GM18868 (cell line): ENCODE results near the gene PUM1.
"Not testable (repeated sequence)": the region's sequence is repeated elsewhere in the genome, so short reads cannot be mapped to it uniquely, and the experiment has no call there.

Experiments used
- ATAC-seq: cut with Tn5 transposase; IDR thresholded peaks from one replicate; pipeline ENCODE4 v1.9.1; 2021; ENCODE audit warnings: mild to moderate bottlenecking, moderate library complexity; ENCODE audit not compliant: unreplicated experiment

Gene PUM1

GRCh38 chr1:30966690-30967369 lies 98.7 kb downstream of the PUM1 start:
- no peak for ATAC-seq

DNA sequence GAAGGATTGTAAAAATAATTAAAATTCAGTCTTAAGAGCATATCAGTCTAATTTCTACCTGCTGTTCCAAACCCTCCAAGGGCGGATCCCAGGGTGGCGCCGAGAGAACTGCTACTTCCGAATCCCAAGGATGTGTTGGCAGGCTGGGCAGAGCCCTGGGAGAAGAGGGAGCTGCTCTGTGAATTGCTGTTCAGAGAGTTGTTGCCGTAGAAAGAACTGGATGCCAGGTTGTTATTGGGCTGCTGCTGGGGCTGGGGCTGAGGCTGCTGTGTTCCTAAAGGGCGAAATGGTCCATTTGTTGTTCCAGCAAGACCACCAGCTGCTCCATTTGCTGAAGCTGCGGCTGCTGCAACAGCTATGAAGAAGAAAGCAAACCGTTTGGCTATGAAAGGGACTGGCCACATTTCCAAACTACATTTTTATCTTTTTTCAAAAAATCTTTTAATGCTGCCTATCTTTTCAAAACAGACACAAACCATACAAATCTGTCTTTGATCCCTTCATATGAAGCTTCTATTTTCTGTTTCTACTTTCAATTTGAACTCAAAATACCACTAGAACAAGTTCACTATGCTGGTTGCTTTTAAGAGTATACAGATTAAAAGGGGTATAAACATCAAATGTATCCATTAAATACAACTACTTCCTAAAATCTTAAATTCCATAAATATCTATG lies 99.5 kb downstream of the PUM1 start:
- no peak for ATAC-seq

GRCh38 chr1:30964706-30965105 lies 100.8 kb downstream of the PUM1 start:
- ATAC-seq: no peak

DNA sequence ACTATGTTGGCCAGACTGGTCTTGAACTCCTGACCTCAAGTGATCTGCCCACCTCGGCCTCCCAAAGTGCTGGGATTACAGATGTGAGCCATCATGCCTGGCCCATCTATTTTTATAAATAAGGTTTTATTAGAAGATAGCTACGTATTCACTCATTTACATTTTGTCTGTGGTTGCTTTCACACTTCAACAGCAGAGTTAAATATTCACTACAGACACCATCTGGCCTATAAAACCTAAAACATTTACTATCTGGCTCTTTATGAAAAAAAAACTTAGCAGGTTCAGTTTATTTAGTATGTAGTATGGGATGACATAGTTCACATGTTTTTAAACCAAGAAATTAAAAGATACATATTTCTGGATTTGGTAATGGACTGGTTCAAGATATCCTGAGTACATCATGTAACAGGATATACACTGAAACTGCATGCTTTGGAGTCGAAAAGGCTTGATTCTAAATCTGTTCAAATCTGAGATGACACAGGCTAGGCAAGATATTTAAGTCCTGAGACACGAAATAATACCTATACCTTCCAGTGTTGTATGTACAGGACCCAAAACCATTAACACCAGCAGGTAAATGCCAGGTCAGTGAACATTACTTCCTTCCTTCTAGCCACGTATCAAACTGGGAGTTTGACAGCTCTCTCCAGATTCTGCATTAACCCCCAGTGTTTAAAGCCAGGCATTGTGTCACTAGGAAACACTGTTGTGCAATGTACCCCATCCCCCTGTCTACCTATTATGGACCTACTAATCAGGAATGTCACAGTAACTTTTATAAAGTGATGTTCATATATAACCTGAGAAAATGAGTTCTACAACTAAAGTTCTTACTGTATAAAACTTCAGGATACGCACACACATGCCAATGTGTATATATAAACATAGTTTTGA lies 102.7 kb downstream of the PUM1 start:
- ATAC-seq: no peak

DNA sequence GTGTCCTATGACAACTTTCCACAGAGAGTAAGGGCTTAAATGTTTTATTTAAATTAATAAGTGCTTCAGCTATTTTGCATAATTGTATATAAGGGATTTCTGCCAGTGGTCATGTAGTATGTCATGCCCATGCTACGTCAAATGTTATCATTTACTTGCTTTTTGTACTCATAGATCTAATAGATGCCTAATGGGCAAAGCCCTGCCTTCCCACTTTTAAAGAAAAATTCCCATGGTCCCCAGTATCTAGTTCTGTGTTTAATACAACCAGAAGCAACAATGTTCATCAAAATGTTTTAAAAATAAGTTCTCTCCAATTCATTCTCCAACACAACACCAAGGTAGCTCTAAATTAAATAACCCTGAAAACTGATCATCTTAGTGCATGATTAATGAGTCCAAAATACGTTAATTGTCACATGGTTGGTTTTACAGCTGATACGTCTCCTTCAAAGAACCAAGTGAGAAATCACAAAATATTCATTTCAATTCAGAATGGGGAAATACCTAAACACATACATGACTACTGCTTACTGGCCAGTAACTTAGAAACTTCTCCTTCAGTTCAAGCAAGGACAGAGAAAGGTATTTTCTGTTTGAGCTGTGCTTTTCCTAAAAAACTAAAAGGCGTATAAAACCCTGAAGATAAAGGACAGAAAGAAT lies 107.8 kb downstream of the PUM1 start:
- no peak for ATAC-seq

GRCh38 chr1:30955448-30956015 lies 110.0 kb downstream of the PUM1 start:
- no peak for ATAC-seq

GRCh38 chr1:30953685-30954084 lies 111.8 kb downstream of the PUM1 start:
- ATAC-seq: no peak

GRCh38 chr1:30952098-30952497 lies 113.4 kb downstream of the PUM1 start:
- ATAC-seq: no peak

DNA sequence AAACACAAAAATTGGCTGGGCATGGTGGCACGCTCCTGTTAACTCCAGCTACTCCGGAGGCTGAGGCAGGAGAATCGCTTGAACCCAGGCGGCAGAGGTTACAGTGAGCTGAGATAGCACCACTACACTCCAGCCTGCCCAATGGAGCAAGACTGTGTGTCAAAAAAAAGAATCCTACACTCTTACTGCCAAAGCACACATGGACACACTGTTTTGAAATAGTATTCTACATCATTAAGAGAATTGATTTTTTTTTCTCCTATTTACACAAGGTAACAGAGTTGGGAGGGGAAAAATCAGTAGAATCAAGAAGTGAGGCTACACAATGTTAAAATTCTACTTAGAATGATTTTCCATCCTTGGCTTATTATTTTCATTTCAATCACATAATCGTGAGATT lies 114.8 kb downstream of the PUM1 start:
- no peak for ATAC-seq

DNA sequence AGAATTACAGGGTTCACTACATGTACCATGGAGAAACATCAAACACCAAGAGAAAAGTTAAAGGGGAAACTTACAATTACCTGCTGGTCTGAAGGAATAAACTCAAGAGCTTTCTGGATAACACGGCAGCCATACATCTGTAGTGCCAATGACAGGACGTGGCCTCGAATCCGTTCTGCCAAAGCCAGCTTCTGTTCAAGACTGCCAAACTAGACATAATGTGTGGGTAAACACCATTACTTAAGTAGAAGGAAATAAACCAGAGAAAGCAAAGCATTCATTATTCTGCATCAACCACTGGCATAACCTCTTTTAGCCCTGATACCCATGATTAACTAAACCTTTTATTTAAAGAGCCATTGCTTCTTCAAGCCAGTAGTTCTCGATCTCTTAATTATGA lies 115.5 kb downstream of the PUM1 start:
- no peak for ATAC-seq

DNA sequence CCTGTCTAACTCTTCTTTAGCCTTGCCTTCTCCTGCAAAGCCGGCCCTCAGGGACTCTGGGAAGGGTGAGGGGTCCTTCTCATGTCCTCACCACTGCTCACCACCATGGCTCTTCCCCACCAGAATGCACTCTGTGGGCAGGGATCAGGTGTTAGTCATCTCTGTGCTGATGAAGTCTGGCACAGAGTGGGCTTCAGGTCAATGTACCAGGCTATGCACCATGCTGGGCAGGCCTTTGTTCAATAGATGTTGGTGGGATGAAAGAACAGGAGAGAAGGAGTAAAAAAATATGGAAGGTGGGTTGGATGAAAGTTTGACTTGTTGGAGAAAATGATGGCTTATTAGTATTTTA lies 116.1 kb downstream of the PUM1 start:
- not testable (repeated sequence) for ATAC-seq

DNA sequence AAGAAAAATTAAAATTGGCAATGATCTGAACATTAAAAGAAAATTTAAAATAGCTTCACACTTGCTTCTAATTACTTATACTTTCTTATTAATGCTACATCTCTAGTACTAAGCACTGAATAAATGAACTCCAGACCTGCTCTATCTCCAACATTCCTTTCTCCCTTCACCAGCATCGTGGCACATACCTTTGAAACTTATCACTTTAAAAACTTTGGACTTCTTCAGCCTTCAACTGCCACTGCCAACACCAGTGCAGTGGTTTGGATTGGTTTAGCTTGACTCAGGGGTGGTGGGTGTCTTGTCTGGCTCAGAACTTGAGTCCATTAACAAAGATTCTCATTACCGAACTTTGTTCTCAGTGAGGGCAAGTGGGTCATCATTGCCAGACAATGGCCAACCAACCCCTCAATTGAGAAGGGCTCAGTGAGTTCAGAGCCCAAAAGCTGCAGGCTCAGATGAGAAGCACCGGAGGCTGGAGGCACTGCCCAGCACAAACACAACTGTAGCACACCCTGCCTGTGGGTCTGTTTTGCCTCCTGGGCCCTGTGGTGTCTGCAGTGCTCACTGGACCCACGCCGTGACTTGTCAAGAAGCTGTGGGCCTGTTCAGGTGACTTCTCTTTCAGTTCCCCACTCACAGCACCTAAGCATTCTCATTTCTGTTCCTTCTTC lies 116.6 kb downstream of the PUM1 start:
- ATAC-seq: not testable (repeated sequence)

DNA sequence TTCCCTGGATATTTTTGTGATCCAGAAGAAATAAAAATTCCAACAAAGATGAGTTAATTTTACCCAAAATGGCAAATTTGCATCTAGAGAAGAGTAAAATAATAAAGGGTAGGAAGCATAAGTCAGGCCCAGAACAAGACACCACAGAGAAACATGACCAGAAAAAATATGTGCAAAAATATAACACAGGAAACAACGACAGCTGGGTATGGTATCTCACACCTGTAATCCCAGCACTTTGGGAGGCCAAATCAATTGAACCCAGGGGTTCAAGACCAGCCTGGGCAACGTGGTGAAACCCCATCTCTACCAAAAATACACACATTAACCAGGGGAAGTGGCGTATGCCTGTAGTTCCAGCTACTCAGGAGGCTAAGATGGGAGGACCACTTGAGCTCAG lies 117.2 kb downstream of the PUM1 start:
- ATAC-seq: no peak

DNA sequence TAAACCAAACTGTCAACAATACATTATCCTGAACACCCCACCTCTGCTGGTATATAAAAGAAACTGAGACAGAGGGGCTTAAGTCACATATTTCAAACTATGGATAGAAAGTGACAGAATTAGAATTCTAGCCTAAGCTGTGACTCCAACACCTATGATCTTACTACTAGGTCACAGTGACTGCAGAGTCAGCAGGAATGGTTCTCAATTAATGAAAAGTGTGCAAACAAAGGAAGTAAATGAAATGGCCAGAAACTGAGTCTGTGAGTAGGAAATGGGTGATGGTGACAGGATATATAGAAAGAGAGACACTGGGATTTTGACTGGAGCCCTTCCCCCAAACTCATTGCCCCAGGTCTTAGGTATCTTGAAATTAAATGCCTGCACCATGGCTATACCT lies 118.3 kb downstream of the PUM1 start:
- ATAC-seq: no peak

DNA sequence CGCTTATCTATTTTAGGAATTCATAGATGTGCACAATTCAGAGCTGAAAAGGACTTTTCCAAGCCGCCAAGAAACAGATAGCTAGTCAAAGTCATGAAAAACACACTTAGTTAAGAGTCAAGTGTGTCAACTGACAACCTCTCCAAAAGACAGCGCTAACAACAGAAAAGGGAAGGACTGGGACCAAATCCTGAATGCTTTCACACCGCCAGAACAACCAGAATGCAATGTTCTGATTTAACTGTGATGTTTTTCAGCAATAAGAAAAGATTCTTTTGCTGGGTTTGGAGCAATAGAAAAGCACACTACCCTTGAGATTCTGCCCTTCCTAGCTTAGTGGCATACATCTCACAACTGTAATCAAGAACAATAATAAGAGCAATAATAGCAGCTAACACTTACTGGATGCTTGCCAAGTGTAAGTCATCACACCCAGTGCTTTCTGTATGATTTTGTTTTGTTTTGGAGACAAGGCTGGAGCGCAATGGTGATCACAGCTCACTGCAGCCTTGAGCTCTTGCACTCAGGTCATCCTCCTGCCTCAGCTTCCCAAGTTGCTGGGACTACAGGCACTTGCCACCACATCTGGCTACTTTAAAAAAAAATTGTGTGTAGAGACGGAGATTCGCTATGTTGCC lies 123.1 kb downstream of the PUM1 start:
- no peak for ATAC-seq

DNA sequence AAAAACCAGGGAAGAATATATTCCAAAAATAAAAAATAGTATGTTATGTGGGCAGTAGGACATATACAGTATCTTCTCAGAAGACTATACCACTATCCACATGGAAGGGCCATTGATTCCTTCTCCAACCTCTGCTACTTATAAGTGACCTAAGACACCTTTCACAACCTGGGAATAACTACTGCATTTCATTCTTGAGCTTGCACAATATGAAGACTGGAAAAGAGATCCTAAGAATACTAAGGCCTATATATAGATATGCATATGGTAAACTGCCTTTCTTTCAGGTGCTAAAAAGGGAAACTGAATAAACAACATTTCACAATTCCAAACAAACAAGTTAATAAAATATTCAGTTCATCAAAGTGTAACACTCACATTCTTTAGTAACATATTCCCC lies 125.0 kb downstream of the PUM1 start:
- ATAC-seq: no peak

DNA sequence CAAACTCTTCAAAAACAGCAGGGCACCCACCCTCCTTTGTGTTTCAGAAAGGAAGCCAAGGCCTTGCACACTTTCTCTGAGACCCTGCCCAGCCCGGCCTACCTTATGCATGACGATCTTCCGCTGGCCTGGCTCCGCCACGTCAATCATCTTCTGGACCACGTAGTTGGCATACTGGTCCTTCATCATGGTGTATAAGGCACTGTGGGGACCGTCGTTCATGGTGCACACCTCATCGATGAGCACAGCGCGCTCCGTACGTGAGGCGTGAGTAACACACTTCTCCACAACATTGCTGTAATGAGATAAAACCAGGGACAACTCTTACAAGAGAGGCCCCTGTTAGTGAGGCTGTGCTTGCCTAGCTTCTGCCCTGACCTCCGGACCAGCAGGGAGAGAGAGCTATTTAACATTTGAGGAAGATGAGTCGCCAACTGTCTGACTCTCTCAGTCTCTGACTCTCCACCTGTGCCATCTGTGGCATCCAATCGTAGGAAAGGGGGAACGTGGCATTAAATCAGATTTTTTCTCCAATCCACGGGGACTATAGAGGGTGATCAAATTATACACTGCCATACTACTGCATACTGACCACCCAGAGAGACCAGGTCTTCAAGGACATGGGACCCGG lies 128.9 kb downstream of the PUM1 start:
- no peak for ATAC-seq

DNA sequence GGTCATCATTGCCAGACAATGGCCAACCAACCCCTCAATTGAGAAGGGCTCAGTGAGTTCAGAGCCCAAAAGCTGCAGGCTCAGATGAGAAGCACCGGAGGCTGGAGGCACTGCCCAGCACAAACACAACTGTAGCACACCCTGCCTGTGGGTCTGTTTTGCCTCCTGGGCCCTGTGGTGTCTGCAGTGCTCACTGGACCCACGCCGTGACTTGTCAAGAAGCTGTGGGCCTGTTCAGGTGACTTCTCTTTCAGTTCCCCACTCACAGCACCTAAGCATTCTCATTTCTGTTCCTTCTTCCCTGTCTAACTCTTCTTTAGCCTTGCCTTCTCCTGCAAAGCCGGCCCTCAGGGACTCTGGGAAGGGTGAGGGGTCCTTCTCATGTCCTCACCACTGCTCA lies 129.8 kb downstream of the PUM1 start:
- ATAC-seq: not testable (repeated sequence)

DNA sequence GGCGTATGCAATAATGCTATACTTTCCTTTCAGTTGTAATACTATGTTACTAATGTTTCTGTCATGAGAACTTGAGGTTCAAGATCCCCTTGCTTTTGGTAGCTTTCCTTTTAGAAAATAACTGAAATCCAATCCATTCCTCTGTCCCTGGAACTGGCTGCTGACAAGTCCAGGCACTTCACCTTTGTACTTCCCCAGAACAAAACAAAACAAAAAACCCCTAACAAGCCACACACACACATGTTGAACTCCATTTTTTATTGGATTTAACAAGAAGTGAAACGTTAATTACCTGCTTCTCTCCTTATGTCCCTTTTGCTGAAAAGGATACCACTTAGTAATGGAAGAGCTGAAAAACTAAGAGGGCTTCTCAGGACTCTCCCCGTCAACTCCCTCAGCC lies 130.9 kb downstream of the PUM1 start:
- no peak for ATAC-seq

DNA sequence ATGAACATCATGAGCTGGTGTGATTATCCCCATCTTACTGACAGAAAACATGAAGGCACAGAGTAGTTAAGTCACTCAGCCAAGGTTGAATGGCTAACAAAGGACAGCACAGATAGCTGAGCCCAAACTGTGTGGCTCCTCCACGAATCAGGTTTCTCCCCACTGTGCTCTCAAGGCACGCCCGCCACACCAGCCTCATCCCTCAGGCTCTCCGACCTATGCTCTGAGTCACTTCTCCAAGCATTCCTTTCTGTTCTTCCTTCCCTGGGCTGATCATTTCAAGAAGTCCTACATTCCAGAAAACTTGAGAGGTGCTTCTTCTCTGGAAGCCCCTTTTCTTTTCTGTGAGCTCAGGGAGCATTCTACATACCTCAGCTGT lies 131.7 kb downstream of the PUM1 start:
- no peak for ATAC-seq
